LNCAP (cell line): Measurements from ENCODE around the gene SLC6A18.

Source experiments
- CTCF ChIP-seq: fragments of 450-650 bp; IDR thresholded peaks from 2 replicates; pipeline ENCODE4 v1.5.1; 2017; ENCODE audit warnings: mild to moderate bottlenecking

Gene SLC6A18

GRCh38 chr5:1206521-1207412 is 18.4 kb upstream of the SLC6A18 start:
- TF ChIP-seq CTCF, result no peak

- TF ChIP-seq CTCF, result no peak
These were observed 17.6 kb upstream of the SLC6A18 start for GRCh38 chr5:1207555-1207954.

- TF ChIP-seq CTCF, result no peak
These were observed 16.9 kb upstream of the SLC6A18 start for GRCh38 chr5:1208221-1208742.

- peak; percentile 52 for TF ChIP-seq CTCF
These were observed 16.3 kb upstream of the SLC6A18 start for GRCh38 chr5:1208743-1209488.

- TF ChIP-seq CTCF, result no peak
These were observed 15.7 kb upstream of the SLC6A18 start for GRCh38 chr5:1209489-1209852.

GRCh38 chr5:1209896-1210776 is 15.0 kb upstream of the SLC6A18 start:
- TF ChIP-seq CTCF, result no peak

GRCh38 chr5:1210832-1211251 is 14.3 kb upstream of the SLC6A18 start:
- no peak for TF ChIP-seq CTCF
